Measurements from ENCODE around the gene PPP4R1.

PPP4R1 gene

DNA sequence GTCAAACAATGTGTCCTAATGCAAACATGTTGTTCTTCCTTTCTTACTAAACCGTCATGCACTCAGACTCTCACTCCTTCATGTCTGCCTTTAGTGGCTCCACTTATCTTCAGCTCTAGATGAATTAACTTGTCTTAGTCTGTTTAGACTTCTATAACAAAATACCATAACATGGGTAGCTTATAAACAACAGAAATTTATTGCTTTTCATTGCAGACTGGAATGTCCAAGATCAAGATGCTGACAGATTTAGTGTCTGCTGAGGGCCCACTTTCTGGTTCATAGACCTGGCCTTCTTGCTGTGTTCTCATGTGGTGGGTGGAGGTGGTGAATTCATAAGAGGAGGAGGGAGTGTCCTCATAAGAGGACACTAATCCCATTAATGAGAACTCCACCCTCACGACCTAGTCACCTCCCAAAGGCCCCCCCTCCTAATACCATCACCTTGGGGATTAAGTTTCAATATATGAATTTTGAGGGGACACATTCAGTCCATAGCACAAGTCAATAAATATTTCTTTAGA is 106.7 kb downstream of the PPP4R1 start:
- peaks cover 15% of the 10 kb centered on the region for H3K4me1 ChIP-seq (ENCODE audit: control insufficient read depth, insufficient read depth, low read length)
- no peak overlapping the region for H3K4me3 ChIP-seq (ENCODE audit: low read depth, low read length)
- H3K9me3 ChIP-seq (ENCODE audit: control insufficient read depth, insufficient read depth, low read length): peaks cover 3% of the 10 kb centered on the region; the same call in 1 of the 2 replicates
- H3K27me3 ChIP-seq (ENCODE audit: control insufficient read depth, insufficient read depth, low read length): no peaks in the 10 kb centered on the region
- H3K9ac ChIP-seq (ENCODE audit: low read depth, low read length): no peak overlapping the region
- H3K27ac ChIP-seq (ENCODE audit: low read depth, low read length): no peak overlapping the region
- peaks cover under 1% of the 10 kb centered on the region; the same call in 1 of the 2 replicates for H3K36me3 ChIP-seq (ENCODE audit: control insufficient read depth, insufficient read depth, low read length)

DNA sequence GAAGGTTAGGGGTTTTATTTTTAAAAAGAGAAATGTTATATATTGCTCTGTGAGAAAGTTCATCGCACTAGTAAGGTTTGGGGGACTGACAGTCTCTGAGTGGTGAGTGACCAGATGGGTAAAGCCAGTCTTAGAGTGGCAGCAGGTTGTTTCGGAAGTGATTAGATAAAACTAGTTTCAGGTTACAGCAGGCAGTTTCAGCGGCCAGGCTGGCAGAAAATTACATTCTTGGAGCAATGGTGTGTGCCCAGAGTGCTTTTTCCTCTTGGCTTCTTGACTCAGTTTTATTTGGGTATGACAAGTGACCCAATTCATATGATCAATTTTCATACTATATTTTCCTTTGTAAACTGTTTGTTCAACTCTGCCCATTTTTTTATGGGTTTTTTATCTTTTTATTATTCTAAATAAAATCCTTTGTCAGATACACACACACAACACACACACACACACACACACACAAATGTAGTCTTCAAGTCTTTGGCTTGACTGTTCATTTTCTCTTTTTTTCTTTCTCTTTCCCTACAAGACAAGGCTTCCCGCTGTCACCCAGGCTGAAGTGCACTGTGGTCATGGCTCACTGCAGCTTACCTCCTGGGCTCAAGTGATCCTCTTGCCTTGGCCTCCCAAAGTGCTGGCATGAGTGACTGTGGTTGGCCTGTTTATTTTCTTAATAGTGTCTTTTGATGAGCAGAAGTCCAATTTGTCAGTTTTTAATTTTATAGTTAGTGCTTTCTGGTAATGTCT is 108.1 kb downstream of the PPP4R1 start:
- Histone ChIP-seq H3K9me3 (ENCODE audit: control insufficient read depth, insufficient read depth, low read length) (peaks cover 3% of the 10 kb centered on the region; the same call in 1 of the 2 replicates), H3K4me3 (ENCODE audit: low read depth, low read length) (no peak overlapping the region), H3K9ac (ENCODE audit: low read depth, low read length) (no peak overlapping the region), H3K27me3 (ENCODE audit: control insufficient read depth, insufficient read depth, low read length) (no peaks in the 10 kb centered on the region), H3K4me1 (ENCODE audit: control insufficient read depth, insufficient read depth, low read length) (peaks cover 13% of the 10 kb centered on the region), H3K27ac (ENCODE audit: low read depth, low read length) (no peak overlapping the region), H3K36me3 (ENCODE audit: control insufficient read depth, insufficient read depth, low read length) (0 out of 2 replicates have a peak, but pooled peaks cover under 1% of the 10 kb centered on the region)

All from HUES48 (cell line).